SIG-M5 treated with dmso at 0.1 percent for 504 hours (cell line): ENCODE results near the gene PLEKHA5.

ENCODE experiments used
- DNase-seq: peaks from one replicate; lab custom pipeline; 2025; ENCODE audit not compliant: unreplicated experiment; lab: John Stamatoyannopoulos, UW

PLEKHA5 gene

DNA sequence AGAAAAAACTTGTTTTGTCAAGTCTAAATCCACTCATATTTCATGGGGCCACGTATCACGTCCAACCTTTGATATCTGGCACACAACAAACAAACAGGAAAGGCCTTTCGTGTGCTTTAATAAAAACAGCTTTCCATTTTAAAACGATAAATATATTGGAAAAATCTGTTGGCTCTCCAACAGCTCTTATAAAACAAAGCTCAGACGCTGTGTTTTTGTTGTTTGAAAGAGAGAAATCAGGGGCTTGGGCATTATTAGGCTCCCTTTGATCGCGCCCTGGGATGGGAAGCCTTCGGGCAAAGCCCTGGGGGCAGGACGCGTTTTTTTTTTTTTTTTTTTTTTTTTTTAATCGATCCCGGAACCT lies 429 bp upstream of the PLEKHA5 start:
- DNase-seq: no peak

DNA sequence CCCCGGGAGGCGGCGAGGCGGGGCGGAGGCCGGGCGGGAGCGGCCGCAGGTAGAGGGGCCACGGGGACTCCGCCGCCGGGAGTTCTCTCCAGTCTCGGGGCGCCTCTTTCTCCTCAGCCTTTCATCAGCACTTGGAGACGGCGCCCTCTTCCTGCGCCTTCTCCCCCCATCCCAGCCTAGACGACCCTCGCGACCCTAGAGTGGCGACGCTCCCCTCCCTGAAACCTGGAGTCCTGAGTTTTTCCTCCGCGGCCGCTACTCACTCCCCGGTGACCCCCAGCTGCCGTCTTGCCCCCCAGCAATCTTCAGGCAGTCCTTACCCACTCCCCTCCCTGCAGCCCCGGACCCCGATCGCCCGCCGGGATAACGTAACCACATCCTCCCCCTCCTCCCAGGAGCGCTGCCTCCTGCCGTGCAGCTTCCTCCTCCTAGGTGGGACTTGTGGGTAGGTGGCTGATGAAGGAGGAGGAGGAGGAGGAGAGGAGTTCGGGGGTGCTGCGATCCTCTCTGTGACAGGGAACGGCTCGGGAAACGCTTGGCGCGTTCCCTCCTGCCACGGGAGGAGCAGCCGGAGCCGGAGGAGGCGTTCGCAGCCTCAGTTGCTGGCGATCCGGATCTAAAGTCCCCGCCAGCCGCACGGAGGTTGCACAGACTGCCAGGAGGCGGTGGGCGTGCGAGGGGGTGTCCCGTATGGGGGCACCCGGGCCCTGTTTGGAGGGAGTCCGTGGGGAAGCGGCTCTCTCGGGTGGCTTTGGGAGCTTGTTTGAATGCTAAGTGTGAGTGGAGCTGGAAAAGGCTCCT lies 891 bp downstream of the PLEKHA5 start:
- DNase-seq: peak; percentile 18

DNA sequence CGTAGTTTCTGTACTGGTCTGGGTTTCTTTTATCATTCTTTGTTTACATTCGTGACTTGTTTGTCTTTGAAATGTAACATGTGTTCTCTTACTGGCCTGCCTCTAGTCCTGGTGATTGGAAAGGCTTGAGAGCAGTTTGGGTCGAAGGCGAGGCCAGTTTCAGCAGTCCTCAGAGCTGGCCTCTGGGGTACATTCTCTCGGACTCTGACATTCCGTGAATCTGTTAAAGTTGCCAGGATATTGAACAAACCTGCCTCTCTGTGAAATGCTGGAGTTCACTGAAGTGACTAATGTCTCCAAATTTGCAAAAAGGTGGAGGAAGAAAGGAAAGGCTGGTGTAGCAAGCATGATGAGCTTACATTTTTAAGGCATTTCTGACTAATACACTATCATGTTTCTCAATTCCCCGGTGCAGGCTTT lies 1.5 kb downstream of the PLEKHA5 start:
- peak; percentile 34 for DNase-seq

DNA sequence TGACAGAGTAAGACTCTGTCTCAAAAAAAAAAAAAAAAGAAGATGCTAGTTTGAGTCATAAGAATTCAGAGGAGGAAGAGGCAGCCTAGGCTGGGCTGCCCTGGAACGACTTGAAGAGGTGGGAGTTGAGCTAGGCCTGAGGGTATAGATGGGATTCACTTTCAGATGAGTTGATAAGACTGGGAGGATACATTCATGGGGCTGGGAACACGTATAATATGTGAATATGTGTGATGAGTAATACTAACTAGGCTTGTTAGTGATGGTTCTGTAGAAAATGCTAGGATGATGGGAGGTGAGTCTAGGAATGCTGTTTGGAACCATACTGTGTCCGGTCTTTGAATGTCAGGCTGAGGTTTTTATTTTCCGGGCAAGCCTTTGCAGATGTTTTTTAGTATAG lies 9.0 kb downstream of the PLEKHA5 start:
- DNase-seq: no peak

DNA sequence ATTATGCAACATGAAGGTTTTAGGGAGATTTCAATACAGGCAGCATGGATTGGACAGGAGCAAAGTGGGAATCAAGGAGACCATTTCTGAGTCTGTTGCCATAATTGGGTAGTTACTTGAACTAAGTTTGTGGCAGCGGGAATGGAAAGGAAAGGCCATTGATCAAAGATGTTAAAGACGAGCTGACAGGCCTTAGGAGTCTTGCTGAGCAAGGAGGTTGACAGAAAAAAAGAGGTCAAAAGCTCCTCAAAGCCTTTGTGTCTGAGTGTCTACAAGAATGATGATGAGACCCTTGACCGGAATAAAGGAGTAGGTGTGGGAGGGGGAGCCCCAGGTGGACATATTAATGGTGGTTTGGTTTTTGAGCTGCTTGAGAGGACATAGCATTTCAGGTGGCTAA lies 9.4 kb downstream of the PLEKHA5 start:
- no peak for DNase-seq

DNA sequence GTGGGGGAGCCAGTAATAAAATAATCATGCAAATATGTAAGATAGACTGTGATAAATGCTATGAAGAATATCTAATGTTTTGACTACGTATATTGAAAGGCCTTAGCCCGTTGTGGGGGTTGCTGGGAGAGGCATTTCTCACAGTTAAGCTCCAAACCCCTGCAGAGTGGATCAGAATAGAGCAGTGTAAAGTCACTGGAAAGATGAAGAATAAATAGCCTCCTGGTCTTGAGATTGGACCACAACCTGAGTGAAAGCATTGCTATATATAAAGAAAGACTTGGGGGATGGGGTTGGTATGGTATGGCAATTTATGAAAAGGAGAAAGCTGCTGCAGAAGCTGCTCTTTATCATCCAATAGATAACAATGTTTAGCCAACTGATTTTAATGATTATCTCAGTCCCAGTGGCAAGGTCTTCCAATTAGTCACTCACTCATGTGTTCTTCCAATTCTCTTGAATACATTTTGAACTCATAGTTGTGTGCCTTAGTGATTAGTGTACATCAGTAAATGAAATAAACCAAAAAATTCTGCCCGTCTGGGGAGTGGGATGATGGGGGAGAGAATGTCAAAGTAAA lies 10.2 kb downstream of the PLEKHA5 start:
- no peak for DNase-seq

DNA sequence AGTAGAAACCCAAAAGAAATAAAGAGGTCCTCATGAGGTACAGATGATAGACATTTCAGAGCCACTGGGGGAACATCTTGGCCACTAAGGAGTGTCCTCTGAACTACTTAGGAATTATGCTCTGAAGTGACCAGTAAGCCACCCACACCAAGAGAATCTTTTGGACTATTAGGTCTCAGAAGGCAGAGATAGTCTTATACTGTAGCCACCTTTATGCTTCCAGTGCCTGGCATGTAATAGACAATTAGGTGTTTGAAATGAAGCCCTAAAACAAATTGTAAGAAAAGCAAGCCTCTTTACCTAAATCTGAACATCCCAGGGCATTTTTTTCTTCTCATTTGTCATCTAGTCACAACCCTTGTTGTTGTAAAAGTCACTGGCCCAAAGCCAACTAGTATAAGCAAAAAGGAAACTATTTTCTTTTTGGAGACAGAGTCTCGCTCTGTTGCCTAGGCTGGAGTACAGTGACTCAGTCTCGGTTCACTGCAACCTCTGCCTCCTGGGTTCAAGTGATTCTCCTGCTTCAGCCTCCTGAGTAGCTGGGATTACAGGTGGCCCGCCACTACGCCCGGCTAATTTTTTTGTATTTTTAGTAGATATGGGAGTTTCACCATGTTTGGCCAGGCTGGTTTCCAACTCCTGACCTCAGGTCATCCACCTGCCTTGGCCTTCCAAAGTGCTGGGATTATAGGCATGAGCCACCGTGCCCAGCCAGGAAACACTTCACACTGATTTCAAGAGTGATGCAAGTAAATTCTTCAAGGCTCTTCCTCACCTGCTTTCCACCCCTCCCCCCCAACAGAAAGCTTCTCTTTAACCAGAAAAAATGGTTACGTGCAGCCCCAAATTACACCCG lies 11.1 kb downstream of the PLEKHA5 start:
- DNase-seq: no peak

DNA sequence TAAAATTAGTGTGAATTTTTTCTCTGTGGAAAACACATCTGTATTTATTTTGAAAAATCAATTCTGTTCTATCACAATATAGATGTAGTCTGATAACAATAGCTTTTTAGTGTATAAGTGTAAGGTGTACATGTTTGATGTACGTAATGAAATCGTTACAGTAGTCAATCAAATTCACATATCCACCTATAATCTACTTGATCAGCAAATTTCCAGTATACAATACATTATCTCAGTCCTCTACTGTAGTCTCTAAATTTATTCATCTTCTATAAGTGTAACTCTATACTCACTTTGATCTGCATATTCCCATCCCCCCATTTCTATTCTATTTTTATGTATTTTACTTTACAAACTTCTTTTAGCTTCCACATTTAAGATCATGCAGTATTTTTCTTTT lies 13.0 kb downstream of the PLEKHA5 start:
- no peak for DNase-seq

DNA sequence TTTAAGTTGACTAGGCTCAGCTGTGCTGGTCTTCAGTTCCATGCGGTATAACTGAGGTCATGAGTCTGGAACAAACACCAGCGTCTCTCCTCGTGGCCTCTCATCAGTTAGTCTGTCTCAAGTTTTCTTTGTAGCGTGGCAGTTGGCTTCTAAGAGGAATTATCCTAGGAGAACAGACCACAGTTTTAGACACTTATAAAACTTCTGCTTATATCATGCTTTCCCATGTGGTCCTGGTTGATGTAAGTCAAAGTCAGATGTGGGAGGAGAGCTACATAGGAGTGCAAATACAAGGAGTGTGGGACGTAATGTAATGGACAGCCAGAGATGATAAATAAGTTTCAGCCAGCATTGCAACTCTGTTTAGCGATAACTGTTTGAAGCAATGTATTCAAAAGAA lies 14.8 kb downstream of the PLEKHA5 start:
- DNase-seq: no peak

DNA sequence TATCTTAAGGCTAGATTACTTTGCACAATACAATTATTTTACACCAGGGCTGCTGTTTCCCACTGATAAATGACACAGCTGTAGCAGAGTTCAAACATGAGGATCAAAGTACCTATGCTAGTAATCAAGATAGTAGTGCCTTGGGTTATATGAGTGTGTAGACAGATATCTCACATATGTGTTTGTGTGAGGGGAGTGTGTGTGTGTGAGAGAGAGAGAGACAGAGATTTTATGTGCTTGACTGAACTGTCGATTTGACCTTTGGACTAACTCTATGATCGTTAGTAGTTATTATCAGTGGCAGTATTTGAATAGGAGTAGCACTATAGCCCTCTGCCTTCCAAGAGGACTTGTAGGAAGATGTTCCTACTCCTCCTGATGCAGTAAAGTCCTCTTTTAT lies 15.5 kb downstream of the PLEKHA5 start:
- no peak for DNase-seq

DNA sequence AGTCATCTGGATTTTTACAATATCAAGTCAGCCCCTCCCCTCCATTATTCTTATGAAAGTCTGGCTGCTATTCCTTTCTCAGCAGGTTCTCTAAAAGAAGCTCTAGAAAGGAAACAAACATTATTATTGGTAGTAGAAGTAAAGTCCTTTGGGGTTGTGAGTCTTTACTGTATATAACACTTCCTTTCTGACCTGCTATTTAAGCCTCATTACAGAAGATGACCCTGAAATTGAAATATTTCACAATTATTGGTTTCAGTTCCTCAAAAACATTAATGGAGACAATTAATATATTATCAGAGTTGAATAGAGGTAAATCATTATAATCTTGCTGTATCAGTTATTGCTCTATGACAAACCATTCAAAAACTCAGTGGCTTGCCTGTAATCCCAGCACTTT lies 19.3 kb downstream of the PLEKHA5 start:
- no peak for DNase-seq

DNA sequence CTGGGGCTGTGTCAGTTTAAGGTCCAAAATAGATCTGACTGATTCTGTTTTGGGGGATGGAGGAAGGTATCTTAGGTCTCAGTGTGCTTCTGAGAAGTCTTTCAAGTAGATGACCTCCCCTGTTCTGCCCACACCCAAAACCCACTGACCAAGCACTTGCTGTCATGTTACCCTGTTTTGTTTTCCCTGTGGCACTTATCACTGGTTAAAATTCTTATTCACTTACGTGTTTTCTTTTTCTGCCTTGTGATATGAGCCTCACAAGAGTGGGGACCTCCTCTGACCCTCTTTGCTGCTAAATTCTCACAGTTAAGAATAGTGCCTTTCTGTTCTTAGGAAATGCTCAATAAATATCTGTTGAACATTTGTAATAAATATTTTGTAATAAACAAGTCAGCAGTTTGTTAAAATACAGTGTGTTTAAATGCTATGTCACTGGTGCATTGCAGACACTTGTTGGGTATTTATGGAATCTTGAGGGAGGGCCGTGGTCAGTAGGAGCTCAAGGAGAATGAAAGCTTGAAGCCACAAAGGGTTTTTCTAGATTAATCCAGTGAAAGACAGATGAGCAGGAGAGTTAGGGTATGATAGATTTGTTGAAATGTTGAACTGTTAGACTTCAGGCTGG lies 20.9 kb downstream of the PLEKHA5 start:
- no peak for DNase-seq

DNA sequence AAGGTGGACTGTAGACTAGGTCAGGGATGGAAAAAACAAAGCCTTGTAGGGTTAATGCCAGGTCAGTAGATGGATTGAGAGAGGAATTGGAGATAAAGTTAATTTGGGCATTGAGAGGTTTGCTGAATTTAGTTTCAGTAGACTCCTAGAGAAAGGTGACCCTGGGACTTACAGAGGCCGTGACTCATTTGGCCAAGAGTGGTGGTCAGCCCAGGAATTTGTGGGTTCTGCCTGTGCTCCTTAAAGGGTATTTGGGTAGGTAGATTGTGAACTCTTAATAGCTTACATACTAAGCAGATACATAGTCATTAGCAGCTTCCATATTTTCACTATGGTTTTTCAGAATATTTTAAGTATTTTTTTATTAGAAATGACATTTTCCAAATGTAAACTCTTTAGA lies 21.8 kb downstream of the PLEKHA5 start:
- DNase-seq: no peak

DNA sequence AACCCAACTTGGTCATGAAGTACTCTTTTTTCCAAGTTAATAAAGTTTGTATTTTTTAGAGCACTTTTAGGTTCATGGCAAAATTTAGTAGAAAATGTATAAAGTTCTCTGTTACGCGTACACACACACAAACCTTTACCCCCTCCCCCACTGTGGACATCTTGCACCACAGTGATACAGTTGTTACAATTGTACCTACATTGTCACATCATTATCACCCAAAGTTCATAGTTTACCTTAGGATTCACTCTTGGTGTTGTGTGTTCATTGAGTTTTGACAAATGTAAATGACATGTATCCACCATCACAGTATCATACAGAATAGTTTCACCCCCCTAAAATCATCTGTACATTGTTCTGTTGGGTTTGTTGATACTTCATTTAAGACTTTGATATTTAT lies 23.9 kb downstream of the PLEKHA5 start:
- no peak for DNase-seq

DNA sequence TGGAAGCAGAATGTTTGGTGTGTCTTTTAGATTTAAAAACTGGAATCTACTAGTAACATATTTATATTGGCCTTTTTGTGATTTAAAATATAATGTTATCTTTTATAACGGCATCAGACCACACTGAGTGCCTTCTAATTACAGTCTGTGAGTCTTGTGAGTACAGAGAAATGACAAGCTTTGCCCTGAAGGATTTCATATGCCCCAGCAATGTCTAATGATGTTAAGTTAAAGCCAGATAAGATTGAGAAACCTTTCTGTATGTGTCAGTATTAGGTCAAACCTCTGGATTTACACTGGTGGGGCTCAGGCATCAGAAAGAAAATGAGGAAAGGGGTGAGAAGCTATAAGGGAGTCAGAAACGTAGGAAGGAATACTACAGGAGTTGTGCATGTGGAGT lies 25.2 kb downstream of the PLEKHA5 start:
- DNase-seq: no peak

DNA sequence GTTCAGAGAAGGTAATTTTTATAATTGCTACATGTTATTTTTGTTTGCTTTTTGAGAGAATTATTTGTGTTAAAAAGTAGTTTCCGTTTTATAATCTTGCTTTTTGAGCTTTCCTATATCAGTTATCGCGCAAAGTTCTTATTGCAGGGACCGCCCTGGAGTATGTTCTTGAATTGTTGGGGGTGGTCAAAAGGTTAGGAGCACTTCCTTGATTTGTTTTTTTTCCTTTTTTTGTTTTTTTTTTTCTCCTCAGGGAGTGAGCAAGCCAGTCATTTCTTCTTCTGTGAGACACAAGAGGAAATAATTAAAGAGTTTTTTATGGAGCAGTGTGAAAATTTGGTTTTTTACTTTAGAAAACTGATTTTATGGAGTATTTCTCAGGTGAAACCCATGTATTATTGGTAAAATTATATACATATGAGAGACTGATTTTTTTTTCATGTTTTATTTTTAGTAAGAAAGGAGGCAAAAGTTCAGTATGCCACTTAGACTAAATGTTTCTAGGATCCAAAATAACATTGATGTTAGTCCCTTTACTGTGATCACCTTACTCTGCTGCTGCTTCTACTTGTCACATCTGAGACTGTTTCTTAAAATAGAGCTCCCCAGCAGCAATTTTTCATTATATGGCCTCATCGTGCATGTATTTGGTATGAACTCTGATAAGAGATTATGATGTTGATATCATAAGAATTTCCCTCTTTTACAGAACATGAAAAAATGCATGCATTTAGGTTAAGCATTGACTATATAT lies 26.6 kb downstream of the PLEKHA5 start:
- no peak for DNase-seq

DNA sequence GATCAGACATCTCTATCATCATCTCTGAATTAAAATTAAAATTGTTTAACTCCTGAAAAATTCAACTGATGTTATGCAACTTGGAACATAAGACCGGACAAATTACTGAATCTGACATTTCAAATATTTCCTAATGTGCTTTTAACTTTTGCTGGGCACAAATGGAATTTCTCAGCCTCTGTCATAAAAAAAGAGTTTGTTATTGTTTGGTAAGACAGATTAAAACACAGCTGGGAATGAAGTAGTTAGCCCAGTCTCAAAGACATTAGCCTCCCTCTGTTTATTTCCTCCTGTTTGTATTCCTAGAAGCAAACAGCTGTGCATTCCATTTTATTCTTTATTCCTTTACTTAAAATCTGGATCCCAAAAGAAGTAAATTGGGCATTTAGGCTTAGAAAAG lies 29.4 kb downstream of the PLEKHA5 start:
- no peak for DNase-seq

DNA sequence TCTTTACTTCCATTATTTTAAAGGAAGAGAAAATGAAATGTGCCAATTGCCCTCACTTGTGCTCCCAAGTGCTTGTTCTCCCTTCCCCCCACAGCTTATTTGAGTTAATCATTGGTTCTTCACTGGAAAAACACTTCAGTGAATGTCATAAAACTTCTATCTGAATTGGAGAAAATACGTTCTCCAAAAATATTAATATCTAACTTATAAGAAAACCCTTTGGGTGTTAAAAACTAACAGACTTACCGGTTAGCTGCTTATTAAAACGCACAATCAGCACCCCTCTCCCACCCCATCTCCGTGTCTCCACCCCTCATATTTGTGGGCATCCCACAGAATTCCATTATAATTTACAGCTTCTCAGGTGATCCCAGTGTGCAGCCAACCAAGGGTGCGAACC lies 31.7 kb downstream of the PLEKHA5 start:
- DNase-seq: no peak

DNA sequence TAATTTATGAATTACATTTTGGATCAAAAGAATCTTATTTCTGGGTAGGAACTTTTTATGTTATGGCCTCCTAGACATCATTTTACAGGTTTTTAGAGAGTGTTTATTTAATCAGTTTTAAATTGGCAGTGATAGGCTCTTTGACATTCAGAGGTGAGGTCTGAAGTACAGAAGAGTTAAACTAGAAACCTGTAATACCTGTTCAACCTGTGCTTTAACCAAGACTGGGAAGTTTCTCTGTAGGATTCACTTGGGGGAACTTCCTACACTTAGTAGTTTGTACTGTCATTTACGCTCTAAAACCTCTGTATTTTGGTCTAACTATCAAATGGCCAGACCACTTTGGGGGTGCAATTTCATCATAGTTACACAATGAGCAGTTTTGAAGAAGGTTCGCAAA lies 35.9 kb downstream of the PLEKHA5 start:
- peak; percentile 3 for DNase-seq

DNA sequence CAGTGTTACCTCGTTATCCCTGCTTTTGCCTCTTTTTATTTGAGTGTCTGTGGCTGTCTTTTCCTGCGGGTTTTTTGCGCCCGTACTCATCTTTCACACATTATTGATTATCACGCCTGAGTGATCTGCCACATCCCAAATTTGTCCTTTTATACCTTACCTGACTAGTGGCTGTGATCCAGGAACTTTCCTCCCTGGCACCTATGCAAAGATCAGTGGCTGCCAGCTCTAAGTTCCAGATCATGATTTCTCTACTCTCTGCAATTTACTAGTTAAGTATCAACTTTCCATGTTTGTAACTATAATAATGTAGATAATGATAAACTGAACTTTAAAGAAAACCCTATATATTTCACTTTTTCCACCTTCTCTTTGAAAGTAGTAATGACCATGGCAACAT lies 36.9 kb downstream of the PLEKHA5 start:
- DNase-seq: no peak

DNA sequence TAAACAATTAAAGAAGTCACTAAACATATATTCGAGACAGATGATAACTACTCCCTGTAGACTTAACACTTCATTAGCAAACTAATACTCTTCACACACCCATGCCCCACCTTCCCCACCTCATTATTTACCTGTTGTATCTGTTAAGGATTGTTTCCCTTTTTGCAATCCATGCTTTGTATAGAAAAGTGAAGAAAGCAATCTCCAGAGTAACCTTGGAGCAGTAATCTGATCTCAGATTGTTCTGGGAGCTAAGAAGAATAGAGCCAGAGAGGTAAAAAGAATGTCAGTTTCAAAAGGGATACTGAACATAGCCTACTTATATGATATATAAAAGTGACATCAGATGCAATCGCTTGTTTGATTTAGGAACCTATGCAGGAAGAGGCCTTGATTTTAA lies 37.4 kb downstream of the PLEKHA5 start:
- no peak for DNase-seq
